GM21447 (cell line): ENCODE measurements around the gene LONP1.
"Not testable (repeated sequence)": the region's sequence is repeated elsewhere in the genome, so short reads cannot be mapped to it uniquely, and the experiment has no call there.

ENCODE experiments used
- ATAC-seq: cut with Tn5 transposase; IDR thresholded peaks from one replicate; pipeline ENCODE4 v1.9.1; 2021; ENCODE audit not compliant: unreplicated experiment

LONP1 gene

DNA sequence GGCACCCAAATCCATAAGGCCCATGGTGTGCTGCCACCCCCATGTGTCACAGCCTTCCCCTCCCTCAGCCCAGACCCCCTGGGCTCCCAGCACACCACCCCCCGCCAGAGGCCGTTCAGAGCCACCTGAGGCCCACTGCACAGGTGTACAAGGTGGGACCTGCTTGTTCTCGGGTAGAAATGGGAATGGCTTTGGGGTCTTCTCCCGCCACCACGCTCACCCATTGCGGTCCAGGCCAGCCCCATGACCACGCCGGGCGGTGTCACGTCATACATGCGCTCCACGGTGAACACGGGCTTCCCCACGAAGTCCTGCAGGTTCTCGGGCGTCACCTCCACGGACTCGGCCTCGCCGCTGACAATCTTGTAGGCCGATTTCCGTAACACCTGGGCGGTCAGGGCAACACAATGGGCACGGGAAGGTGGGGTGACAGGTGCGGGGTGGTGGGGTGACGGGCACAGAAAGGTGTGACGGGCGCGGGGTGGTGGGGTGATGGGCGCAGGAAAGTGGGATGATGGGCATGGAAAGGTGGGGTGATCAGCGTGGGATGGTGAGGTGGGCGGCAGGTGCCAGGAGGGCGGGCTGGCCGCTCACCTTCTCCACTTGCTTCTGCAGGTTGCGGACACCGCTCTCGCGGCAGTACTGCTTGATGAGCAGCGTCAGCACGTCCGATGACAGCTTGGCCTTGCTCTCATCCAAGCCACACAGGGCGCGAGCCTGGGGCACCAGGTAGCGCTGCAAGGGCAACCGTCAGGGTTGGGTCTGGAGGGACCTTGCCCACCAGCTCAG lies 25.6 kb downstream of the LONP1 start:
- ATAC-seq = no peak

GRCh38 chr19:5693195-5694166 lies 26.5 kb downstream of the LONP1 start:
- no peak for ATAC-seq

GRCh38 chr19:5692723-5693194 lies 27.2 kb downstream of the LONP1 start:
- no peak for ATAC-seq

GRCh38 chr19:5691822-5692722 lies 27.9 kb downstream of the LONP1 start:
- no peak for ATAC-seq

DNA sequence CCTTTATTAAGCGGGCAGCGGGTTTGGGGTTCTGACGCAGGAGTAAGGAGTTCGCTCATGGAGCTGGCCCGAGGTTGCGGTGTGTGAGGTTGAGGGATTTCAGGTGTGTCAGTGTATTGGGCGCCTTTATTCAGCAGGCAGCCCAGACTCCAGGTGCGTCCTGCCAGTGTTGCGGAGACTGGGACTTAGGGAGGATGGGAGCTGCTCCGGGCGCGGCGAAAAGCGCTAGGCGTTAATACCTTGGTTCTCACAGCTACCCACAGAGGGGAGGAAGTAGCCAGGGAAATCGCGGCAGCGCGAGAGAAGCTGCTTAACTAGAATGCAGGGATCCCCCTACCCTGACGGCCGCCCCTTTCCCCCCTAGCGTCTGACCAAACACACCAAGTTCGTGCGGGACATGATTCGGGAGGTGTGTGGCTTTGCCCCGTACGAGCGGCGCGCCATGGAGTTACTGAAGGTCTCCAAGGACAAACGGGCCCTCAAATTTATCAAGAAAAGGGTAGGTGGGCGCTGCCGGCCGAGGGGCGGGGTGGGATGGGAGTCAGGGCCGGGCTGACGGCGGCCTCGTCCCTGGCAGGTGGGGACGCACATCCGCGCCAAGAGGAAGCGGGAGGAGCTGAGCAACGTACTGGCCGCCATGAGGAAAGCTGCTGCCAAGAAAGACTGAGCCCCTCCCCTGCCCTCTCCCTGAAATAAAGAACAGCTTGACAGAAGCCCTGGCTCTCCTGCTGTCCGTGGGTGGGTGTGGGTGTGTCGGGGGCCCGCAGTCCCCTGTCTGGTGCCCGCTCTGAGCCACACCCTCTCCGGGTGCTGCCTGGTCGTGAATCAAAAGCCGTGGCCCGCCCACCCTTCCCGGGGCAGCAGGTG lies 28.8 kb downstream of the LONP1 start:
- ATAC-seq = no peak

- ATAC-seq = peak; percentile 35
Observed at GRCh38 chr19:5690125-5690954, 29.6 kb downstream of the LONP1 start, which contains the start of gene RPL36. TSS of gene RPL36 (plus strand) at chr19:5690295. CDS start at chr19:5690508, 213 bp downstream.

- not testable (repeated sequence) for ATAC-seq
Observed at GRCh38 chr19:5688262-5688881, 31.6 kb downstream of the LONP1 start.

DNA sequence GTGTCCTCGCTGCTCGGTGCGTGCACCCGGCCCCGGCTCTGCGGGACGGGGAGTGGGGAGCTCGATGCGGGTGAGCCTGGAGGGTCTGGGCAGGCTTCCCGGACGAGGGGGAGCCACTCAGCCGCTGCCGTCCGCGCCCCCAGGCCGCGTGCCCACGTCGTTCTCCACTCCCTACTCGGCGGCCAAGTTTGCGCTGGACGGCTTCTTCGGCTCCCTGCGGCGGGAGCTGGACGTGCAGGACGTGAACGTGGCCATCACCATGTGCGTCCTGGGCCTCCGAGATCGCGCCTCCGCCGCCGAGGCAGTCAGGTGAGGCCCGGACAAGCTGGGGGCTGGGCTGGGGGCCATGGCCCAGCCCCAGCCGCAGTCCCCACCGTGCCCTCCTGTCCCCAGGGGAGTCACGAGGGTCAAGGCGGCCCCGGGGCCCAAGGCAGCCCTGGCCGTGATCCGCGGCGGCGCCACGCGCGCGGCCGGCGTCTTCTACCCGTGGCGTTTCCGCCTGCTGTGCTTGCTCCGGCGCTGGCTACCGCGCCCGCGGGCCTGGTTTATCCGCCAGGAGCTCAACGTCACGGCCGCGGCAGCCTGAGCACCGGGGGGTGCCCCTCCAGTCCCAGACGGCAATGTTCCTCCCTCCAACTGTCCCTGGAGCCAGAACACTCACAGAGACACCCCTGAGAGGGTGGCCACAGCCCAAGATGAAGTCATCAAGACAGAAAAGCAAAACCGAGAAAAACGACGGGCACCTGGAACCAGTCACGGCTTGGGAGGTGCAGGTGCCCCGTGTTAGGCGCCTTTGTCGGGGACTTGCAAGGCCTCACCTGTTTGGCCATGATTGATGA lies 32.4 kb downstream of the LONP1 start:
- ATAC-seq = no peak

GRCh38 chr19:5686647-5687359 lies 33.1 kb downstream of the LONP1 start:
- peak; percentile 55 for ATAC-seq

- no peak for ATAC-seq
Observed at GRCh38 chr19:5686326-5686646, 33.7 kb downstream of the LONP1 start.

- no peak for ATAC-seq
Observed at GRCh38 chr19:5684694-5685430, 35.1 kb downstream of the LONP1 start.

GRCh38 chr19:5683177-5683886 lies 36.6 kb downstream of the LONP1 start:
- ATAC-seq = no peak

GRCh38 chr19:5682107-5682482 lies 37.9 kb downstream of the LONP1 start:
- no peak for ATAC-seq

GRCh38 chr19:5681391-5682106 lies 38.4 kb downstream of the LONP1 start:
- ATAC-seq = no peak
